Stimulated activated naive B cell treated with anti-CD40 and anti-IgM and Interleukin-4, amounts not matched to agents 10 μg/mL and 1 μg/mL and 100 μg/mL, for 72 hours (primary cell): ENCODE data around the gene BCL2L14.

Experiments used
- ATAC-seq, 2 donors: fragments of 150-1000 bp; cut with Tn5 transposase; replicated peaks; 2 replicates each; pipeline ENCODE4 v1.10.0; 2021; ENCODE audit warnings: moderate library complexity in 1 of 2
- DNase-seq: peaks from one replicate; pipeline ENCODE4 v3.0.0; 2021
- H3K27ac Mint-ChIP-seq: one replicate; pipeline ENCODE4 v1.8.0; 2022; ENCODE audit warnings: mild to moderate bottlenecking, mixed read lengths
- H3K27me3 Mint-ChIP-seq, 2 donors: one replicate each; pipeline ENCODE4 v1.8.0; 2022; ENCODE audit warnings: mixed read lengths in 2 of 2
- H3K36me3 Mint-ChIP-seq, 2 donors: one replicate each; pipeline ENCODE4 v1.8.0; 2022; ENCODE audit warnings: mixed read lengths in 2 of 2, mild to moderate bottlenecking in 1 of 2
- H3K4me1 Mint-ChIP-seq, 2 donors: one replicate each; pipeline ENCODE4 v1.8.0; 2022; ENCODE audit warnings: mixed read lengths in 2 of 2, mild to moderate bottlenecking in 1 of 2
- H3K4me3 Mint-ChIP-seq, 2 donors: one replicate each; pipeline ENCODE4 v1.8.0; 2022; ENCODE audit warnings: mild to moderate bottlenecking in 2 of 2, mixed read lengths in 2 of 2, moderate library complexity in 1 of 2
- H3K9me3 Mint-ChIP-seq, 2 donors: one replicate each; pipeline ENCODE4 v1.8.0; 2022; ENCODE audit warnings: mixed read lengths in 2 of 2, mild to moderate bottlenecking in 1 of 2

BCL2L14 gene

DNA sequence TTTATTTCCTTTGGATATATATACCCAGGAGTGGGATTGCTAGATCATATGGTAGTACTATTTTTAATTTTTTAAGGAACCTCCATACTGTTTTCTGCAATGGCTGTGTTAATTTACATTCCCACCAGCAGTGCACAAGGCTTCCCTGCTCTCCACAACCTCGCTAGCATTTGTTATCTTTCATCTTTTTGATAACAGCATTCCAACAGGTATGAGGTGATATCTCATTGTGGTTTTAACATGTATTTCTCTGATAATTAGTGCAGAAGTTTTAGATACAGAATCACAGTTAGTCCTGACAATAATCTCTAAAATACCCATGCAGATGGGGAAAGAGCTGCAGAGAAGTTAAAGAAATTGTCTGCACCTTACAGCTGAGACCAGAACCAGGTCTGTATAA, 35.5 kb upstream of the BCL2L14 start:
- ATAC-seq: no peak
- no peak for DNase-seq
- Mint-ChIP-seq H3K4me3 (no peak overlapping the region), H3K27ac (no peak overlapping the region), H3K27me3 (peaks cover 4 to 7% of the 10 kb centered on the region in 2 donors), H3K4me1 (peaks cover 15 to 38% of the 10 kb centered on the region in 2 donors), H3K9me3 (peaks cover 0 to 3% of the 10 kb centered on the region in 2 donors), H3K36me3 (peaks cover 0 to 4% of the 10 kb centered on the region in 2 donors)

DNA sequence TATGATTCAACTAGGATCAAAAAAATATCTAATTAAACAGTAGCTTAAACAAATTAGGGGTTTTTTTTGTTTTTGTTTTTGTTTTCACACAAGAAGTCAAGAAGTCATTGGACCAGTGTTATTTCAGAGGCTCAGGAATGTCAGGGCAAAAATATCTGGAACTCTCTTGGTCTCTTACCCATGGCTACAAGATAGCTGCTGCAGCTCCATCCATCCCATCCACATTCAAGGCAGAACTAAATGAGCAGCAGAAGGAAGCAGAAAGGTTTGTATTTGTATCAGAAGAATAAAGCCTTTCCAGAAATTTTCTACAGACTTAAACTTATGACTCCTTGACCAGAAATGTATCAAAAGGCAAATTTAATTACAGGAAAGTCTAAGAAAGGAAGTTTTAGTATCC, 33.8 kb upstream of the BCL2L14 start:
- Mint-ChIP-seq H3K9me3 (peaks cover 0 to 3% of the 10 kb centered on the region in 2 donors), H3K4me1 (peaks cover 15 to 34% of the 10 kb centered on the region in 2 donors), H3K27me3 (peaks cover 7 to 8% of the 10 kb centered on the region in 2 donors), H3K36me3 (peaks cover 0 to 4% of the 10 kb centered on the region in 2 donors), H3K4me3 (no peak overlapping the region), H3K27ac (no peak overlapping the region)
- DNase-seq (no peak), ATAC-seq (no peak)

DNA sequence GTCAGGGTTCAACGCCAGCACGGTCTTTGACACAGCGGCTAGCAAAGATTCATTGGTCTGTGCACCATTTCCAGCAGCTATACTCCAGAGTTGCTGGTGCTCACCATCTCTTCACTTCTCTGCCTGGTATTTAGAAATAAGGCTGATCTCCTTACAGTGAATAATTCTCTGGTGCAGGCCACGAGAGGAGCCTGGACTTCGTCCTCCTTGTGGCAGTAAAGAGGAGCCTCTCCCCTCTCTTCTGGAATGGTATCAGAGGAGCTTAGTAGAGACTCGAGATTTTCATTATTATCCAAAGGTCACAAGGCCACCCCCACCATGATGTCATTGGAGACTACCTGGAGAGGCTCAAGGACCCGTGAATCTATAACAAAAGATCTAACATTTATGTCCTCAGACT, 30.8 kb upstream of the BCL2L14 start:
- Mint-ChIP-seq H3K4me1 (peaks cover 5 to 17% of the 10 kb centered on the region in 2 donors), H3K36me3 (peaks cover 0 to 4% of the 10 kb centered on the region in 2 donors)

GRCh38 chr12:12046401-12046800, 24.3 kb upstream of the BCL2L14 start:
- no peak overlapping the region for H3K4me3 Mint-ChIP-seq
- no peak for ATAC-seq
- H3K9me3 Mint-ChIP-seq: no peaks in the 10 kb centered on the region
- peaks cover 0 to under 1% of the 10 kb centered on the region in 2 donors for H3K27me3 Mint-ChIP-seq
- no peak overlapping the region for H3K27ac Mint-ChIP-seq
- DNase-seq: no peak
- no peaks in the 10 kb centered on the region for H3K36me3 Mint-ChIP-seq
- no peaks in the 10 kb centered on the region for H3K4me1 Mint-ChIP-seq

More for the DNA sequence above, 30.8 kb upstream of the BCL2L14 start:
- ATAC-seq: no peak
- no peak for DNase-seq
- no peak overlapping the region for H3K4me3 Mint-ChIP-seq
- peaks cover 0 to 3% of the 10 kb centered on the region in 2 donors for H3K9me3 Mint-ChIP-seq
- H3K27ac Mint-ChIP-seq: no peak overlapping the region
- peaks cover 7 to 8% of the 10 kb centered on the region in 2 donors for H3K27me3 Mint-ChIP-seq

- H3K27ac Mint-ChIP-seq: no peak overlapping the region
- no peaks in the 10 kb centered on the region for H3K4me1 Mint-ChIP-seq
- ATAC-seq (no peak), DNase-seq (no peak)
- H3K27me3 Mint-ChIP-seq: no peaks in the 10 kb centered on the region
- H3K4me3 Mint-ChIP-seq: no peak overlapping the region
- H3K9me3 Mint-ChIP-seq: no peaks in the 10 kb centered on the region
- no peaks in the 10 kb centered on the region for H3K36me3 Mint-ChIP-seq
Measured at GRCh38 chr12:12047682-12048081, 23.1 kb upstream of the BCL2L14 start.

DNA sequence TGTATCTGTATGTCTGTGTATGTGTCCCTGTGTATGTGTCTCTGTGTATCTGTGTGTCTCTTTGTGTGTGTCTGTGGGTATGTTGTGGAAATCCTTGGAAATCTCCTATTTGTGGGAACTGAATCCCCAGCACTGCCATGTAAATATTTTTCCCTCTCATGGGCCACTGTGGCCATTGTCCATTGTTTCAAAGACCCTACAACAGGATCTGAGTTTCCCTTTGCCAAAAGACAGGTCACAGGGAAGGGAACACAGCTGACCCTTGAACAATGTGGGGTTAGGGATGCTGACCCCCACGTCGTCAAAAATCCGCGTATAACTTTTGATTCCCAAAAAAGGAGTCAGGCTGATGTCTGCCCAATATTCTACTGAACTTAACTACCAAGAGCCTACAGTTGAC, 22.5 kb upstream of the BCL2L14 start:
- no peaks in the 10 kb centered on the region for H3K36me3 Mint-ChIP-seq

DNA sequence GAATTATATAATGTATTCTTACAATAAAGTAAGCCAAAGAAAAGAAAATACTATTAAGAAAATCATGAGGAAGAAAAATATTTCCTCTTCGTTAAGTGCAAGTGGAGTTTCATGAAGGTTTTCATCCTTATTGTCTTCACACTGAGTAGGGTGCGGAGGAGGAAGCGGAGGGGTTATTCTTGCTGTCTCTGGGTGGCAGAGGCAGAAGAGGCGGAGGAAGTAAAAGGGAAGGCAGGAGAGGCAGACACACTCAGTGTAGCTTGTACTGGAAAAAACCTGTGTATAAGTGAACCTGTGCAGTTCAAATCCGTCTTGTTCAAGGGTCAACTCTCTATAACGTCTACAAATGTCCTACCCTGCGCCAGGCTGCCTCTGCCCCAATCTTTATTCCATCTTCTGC, 22.0 kb upstream of the BCL2L14 start:
- no peak for DNase-seq
- Mint-ChIP-seq H3K36me3 (no peaks in the 10 kb centered on the region), H3K4me3 (no peak overlapping the region), H3K9me3 (no peaks in the 10 kb centered on the region), H3K27ac (no peak overlapping the region), H3K4me1 (no peaks in the 10 kb centered on the region), H3K27me3 (no peaks in the 10 kb centered on the region)
- ATAC-seq: no peak

More for the DNA sequence above, 22.5 kb upstream of the BCL2L14 start:
- H3K27ac Mint-ChIP-seq: no peak overlapping the region
- ATAC-seq: no peak
- H3K9me3 Mint-ChIP-seq: no peaks in the 10 kb centered on the region
- no peak for DNase-seq
- no peak overlapping the region for H3K4me3 Mint-ChIP-seq
- H3K27me3 Mint-ChIP-seq: no peaks in the 10 kb centered on the region
- H3K4me1 Mint-ChIP-seq: no peaks in the 10 kb centered on the region

DNA sequence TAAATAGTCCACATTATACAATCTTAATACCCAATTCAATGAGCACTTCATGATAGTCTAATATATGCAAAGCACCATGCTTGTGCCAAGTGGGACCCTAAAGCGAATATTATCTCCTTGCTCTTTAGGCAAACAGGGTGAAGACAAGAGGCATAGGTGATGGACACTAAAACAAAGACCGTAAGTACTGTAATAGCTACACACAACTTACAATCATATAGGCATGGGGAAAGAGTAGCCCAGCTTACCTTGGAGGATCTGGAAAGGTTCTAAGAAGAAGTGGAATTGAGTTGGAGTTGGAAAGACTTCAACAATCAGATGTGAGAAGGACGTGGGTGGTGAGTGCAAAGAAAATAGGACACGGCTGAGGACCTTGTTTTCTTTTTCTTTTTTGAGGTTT, 19.1 kb upstream of the BCL2L14 start:
- H3K4me1 Mint-ChIP-seq: no peaks in the 10 kb centered on the region
- H3K27me3 Mint-ChIP-seq: no peaks in the 10 kb centered on the region
- no peak overlapping the region for H3K4me3 Mint-ChIP-seq
- no peak for DNase-seq
- no peaks in the 10 kb centered on the region for H3K36me3 Mint-ChIP-seq
- H3K27ac Mint-ChIP-seq: no peak overlapping the region
- no peaks in the 10 kb centered on the region for H3K9me3 Mint-ChIP-seq
- ATAC-seq: no peak

DNA sequence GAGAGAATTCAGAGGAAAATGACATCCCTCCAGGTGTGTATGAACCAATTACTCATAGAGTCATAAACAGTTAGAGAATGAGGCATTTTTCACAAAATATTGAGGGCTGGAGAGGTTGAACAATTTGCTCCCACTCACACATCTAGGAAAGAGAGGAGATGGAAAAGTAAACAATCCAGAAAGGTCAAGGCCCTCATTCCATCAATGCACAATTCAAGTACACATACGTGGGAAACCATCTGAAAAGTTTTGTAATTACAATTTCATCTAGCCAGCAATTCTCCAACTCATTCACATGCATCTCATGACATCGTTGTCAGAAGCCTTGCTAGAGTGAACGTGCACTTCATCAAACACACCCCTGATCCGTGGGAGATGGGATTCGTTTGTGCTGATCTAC, 15.7 kb upstream of the BCL2L14 start:
- no peaks in the 10 kb centered on the region for H3K4me1 Mint-ChIP-seq
- no peak overlapping the region for H3K4me3 Mint-ChIP-seq

DNA sequence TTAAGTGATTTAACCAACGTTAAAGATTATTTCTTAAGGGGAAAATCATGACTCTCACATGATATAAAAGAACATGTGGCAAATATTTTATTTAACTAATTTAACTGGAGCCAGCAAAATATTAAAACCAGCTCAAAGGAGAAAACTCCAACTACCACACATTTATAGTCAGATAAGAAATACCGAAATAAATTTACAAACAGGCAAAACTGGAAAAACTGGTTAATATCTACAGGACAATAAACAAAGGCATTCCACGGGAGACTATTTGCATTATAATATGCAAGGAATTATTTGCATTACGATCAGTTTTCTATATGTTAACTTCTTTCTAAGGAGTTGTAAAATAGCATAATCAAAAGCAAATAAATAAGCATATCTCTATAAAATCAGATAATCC, 13.8 kb upstream of the BCL2L14 start:
- H3K27ac Mint-ChIP-seq: no peak overlapping the region
- no peak for ATAC-seq
- H3K36me3 Mint-ChIP-seq: no peaks in the 10 kb centered on the region
- no peaks in the 10 kb centered on the region for H3K4me1 Mint-ChIP-seq
- peaks cover 0 to 15% of the 10 kb centered on the region in 2 donors for H3K27me3 Mint-ChIP-seq
- H3K9me3 Mint-ChIP-seq: no peaks in the 10 kb centered on the region
- H3K4me3 Mint-ChIP-seq: no peak overlapping the region
- no peak for DNase-seq

More for the DNA sequence above, 15.7 kb upstream of the BCL2L14 start:
- Mint-ChIP-seq H3K9me3 (no peaks in the 10 kb centered on the region), H3K27me3 (peaks cover 0 to 15% of the 10 kb centered on the region in 2 donors), H3K36me3 (no peaks in the 10 kb centered on the region), H3K27ac (no peak overlapping the region)
- no peak for DNase-seq
- ATAC-seq: no peak

DNA sequence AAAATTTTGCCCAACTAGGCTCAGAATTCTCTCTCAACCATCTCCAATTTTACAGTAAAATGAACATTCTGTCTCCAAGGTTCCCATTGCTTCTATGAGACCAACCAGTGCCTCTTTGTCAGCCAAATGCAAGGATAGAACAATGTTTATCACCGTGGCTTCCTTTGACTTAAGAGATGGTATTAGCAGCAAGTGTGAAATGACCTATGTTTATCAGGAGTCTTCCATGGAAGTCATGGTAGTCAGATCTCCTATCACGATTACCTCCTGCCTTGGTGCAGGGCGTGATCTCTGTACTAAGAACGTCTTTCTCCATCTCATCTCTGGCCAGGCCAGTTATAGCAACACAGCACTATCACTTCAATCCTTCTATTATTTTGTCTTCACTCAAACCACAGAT, 6.1 kb upstream of the BCL2L14 start:
- ATAC-seq: no peak
- peaks cover 0 to 5% of the 10 kb centered on the region in 2 donors for H3K4me1 Mint-ChIP-seq
- no peaks in the 10 kb centered on the region for H3K9me3 Mint-ChIP-seq
- no peak overlapping the region for H3K27ac Mint-ChIP-seq
- no peak for DNase-seq
- peaks cover 0 to 4% of the 10 kb centered on the region in 2 donors for H3K27me3 Mint-ChIP-seq
- H3K4me3 Mint-ChIP-seq: no peak overlapping the region
- H3K36me3 Mint-ChIP-seq: no peaks in the 10 kb centered on the region

DNA sequence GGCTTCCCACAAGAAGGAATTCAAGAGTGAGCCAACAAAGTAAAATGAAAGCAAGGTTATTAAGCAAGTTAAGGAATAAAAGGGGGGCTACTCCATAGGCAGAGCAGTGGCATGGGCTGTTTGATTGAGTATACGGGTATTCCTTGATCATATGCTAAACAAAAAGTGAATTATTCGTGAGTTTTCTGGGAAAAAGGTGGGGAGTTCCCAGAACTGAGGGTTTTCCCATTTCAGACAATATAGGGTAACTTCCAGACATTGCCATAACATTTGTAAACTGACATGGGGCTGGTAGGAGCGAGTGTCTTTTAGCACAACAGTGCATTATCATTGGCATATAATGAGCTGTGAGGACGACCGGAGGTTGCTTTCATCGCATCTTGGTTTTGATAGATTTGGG, 2.0 kb upstream of the BCL2L14 start:
- H3K36me3 Mint-ChIP-seq: no peaks in the 10 kb centered on the region
- no peak overlapping the region for H3K27ac Mint-ChIP-seq
- H3K4me3 Mint-ChIP-seq: no peak overlapping the region
- H3K4me1 Mint-ChIP-seq: peaks cover 13 to 28% of the 10 kb centered on the region in 2 donors
- DNase-seq (no peak), ATAC-seq (no peak)
- H3K9me3 Mint-ChIP-seq: no peaks in the 10 kb centered on the region
- H3K27me3 Mint-ChIP-seq: peaks cover 5 to 8% of the 10 kb centered on the region in 2 donors

GRCh38 chr12:12069821-12070548, 754 bp upstream of the BCL2L14 start:
- no peak overlapping the region for H3K27ac Mint-ChIP-seq
- no peaks in the 10 kb centered on the region for H3K36me3 Mint-ChIP-seq
- peaks cover 13 to 28% of the 10 kb centered on the region in 2 donors for H3K4me1 Mint-ChIP-seq
- ATAC-seq: no peak
- no peaks in the 10 kb centered on the region for H3K9me3 Mint-ChIP-seq
- H3K4me3 Mint-ChIP-seq: no peak overlapping the region
- peaks cover 5 to 8% of the 10 kb centered on the region in 2 donors for H3K27me3 Mint-ChIP-seq
- no peak for DNase-seq

DNA sequence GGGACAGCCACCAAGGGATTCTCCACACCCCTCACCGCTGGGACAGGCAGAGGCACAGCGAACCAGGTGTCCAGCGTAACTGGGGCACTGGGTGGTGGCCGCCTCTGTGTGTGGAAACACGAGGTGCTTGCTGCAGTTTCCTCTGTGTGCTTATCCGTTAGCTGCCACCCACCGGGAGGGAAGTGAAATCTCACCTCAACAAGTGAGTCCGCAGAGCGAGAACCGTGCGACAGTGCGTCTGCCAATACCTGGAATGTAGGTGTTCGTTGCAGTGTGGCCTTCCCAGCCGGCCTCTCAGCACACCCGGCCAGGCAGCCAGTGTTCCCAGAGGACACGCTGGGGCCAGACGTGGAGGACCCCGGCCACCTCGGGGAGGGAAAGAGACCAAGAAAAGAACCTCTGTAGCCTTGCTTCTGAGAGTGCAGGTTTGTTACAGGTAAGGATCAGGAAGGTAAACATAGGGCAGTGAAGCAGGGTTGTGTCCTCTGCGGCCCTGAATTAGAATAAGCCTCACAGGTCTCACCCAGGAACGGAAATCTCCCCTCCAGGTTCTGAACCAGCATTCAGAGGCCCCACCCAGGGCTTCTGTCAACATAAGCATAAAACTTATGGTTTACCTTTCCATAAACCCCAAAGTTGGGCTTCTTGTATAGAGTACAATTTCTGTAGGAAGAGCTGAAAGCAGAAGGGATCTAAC, 1.5 kb downstream of the BCL2L14 start:
- ATAC-seq (peak; percentile 76 to 79), DNase-seq (peak; percentile 5)
- no peak overlapping the region for H3K4me3 Mint-ChIP-seq
- no peak overlapping the region for H3K27ac Mint-ChIP-seq
- peaks cover 13 to 16% of the 10 kb centered on the region in 2 donors for H3K27me3 Mint-ChIP-seq
- H3K36me3 Mint-ChIP-seq: no peaks in the 10 kb centered on the region
- H3K4me1 Mint-ChIP-seq: peaks cover 13 to 28% of the 10 kb centered on the region in 2 donors
- H3K9me3 Mint-ChIP-seq: no peaks in the 10 kb centered on the region

DNA sequence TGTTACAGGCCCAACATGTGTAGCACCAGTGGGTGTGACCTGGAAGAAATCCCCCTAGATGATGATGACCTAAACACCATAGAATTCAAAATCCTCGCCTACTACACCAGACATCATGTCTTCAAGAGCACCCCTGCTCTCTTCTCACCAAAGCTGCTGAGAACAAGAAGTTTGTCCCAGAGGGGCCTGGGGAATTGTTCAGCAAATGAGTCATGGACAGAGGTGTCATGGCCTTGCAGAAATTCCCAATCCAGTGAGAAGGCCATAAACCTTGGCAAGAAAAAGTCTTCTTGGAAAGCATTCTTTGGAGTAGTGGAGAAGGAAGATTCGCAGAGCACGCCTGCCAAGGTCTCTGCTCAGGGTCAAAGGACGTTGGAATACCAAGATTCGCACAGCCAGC, 8.6 kb downstream of the BCL2L14 start:
- H3K4me3 Mint-ChIP-seq: no peak overlapping the region
- no peak for DNase-seq
- no peaks in the 10 kb centered on the region for H3K36me3 Mint-ChIP-seq
- no peaks in the 10 kb centered on the region for H3K9me3 Mint-ChIP-seq
- no peak overlapping the region for H3K27ac Mint-ChIP-seq
- no peaks in the 10 kb centered on the region for H3K4me1 Mint-ChIP-seq
- no peak for ATAC-seq
- H3K27me3 Mint-ChIP-seq: peaks cover 11 to 17% of the 10 kb centered on the region in 2 donors
